ENCODE data around the gene LCN9.

Gene LCN9

GRCh38 chr9:135698236-135698635 is 35.1 kb downstream of the LCN9 start:
- TF ChIP-seq, protein P1, sequence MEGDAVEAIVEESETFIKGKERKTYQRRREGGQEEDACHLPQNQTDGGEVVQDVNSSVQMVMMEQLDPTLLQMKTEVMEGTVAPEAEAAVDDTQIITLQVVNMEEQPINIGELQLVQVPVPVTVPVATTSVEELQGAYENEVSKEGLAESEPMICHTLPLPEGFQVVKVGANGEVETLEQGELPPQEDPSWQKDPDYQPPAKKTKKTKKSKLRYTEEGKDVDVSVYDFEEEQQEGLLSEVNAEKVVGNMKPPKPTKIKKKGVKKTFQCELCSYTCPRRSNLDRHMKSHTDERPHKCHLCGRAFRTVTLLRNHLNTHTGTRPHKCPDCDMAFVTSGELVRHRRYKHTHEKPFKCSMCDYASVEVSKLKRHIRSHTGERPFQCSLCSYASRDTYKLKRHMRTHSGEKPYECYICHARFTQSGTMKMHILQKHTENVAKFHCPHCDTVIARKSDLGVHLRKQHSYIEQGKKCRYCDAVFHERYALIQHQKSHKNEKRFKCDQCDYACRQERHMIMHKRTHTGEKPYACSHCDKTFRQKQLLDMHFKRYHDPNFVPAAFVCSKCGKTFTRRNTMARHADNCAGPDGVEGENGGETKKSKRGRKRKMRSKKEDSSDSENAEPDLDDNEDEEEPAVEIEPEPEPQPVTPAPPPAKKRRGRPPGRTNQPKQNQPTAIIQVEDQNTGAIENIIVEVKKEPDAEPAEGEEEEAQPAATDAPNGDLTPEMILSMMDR (IDR thresholded peaks at IDR 0.05; ENCODE audit: low read length), result no peak
- TF ChIP-seq EZH2 (optimal IDR thresholded peaks at IDR 0.05; ENCODE audit: low read depth, low read length) (no peak), EZH2phosphoT487 (IDR thresholded peaks at IDR 0.05; ENCODE audit: low read length) (no peak)
- Histone ChIP-seq H3K9ac (ENCODE audit: low read length) (no peak overlapping the region), H4K20me1 (ENCODE audit: insufficient read depth, low read length) (no peaks in the 10 kb centered on the region), H3K36me3 (replicated peaks; ENCODE audit: insufficient read depth, low read length) (no peaks in the 10 kb centered on the region), H3K4me2 (ENCODE audit: low read depth, low read length) (no peak overlapping the region), H3K4me3 (ENCODE audit: low read length) (no peak overlapping the region), H3K4me1 (ENCODE audit: low read length) (no peaks in the 10 kb centered on the region), H3K27ac (ENCODE audit: low read length) (no peak overlapping the region), H3K9me3 (replicated peaks; ENCODE audit: insufficient read depth, low read length) (no peaks in the 10 kb centered on the region), H3F3A (ENCODE audit: insufficient read depth, low read length) (no peaks in the 10 kb centered on the region), H3K27me3 (replicated peaks; ENCODE audit: insufficient read depth, low read length) (peaks cover 93% of the 10 kb centered on the region), H3K9me2 (replicated peaks; ENCODE audit: insufficient read depth, low read length) (no peaks in the 10 kb centered on the region), H3K79me2 (ENCODE audit: low read length) (no peaks in the 10 kb centered on the region), H2AFZ (ENCODE audit: low read length) (peak overlapping the region; percentile 51)
- no peak for DNase-seq

- DNase-seq, result no peak
- H3K4me2 ChIP-seq (ENCODE audit: low read depth, low read length), result no peak overlapping the region
- TF ChIP-seq, protein P1 (IDR thresholded peaks at IDR 0.05; ENCODE audit: low read length), result no peak
- TF ChIP-seq EZH2phosphoT487 (IDR thresholded peaks at IDR 0.05; ENCODE audit: low read length) (no peak), EZH2 (optimal IDR thresholded peaks at IDR 0.05; ENCODE audit: low read depth, low read length) (no peak)
These were observed 35.7 kb downstream of the LCN9 start for GRCh38 chr9:135698767-135699166.

GRCh38 chr9:135699440-135699839 is 36.3 kb downstream of the LCN9 start, which contains the start of gene SOHLH1:
Gene SOHLH1 (minus strand): TSS chr9:135699481. CDS start chr9:135699467, 14 bp downstream.
- Histone ChIP-seq H3K9me2 (replicated peaks; ENCODE audit: insufficient read depth, low read length) (no peaks in the 10 kb centered on the region), H3K79me2 (ENCODE audit: low read length) (no peaks in the 10 kb centered on the region), H3K4me2 (ENCODE audit: low read depth, low read length) (no peak within 1 kb of the TSS), H3K27me3 (replicated peaks; ENCODE audit: insufficient read depth, low read length) (peaks cover 92% of the 10 kb centered on the region), H4K20me1 (ENCODE audit: insufficient read depth, low read length) (no peaks in the 10 kb centered on the region), H3K4me3 (ENCODE audit: low read length) (no peak within 1 kb of the TSS), H3K36me3 (replicated peaks; ENCODE audit: insufficient read depth, low read length) (no peaks in the 10 kb centered on the region), H3K9me3 (replicated peaks; ENCODE audit: insufficient read depth, low read length) (no peaks in the 10 kb centered on the region), H3F3A (ENCODE audit: insufficient read depth, low read length) (no peaks in the 10 kb centered on the region), H2AFZ (ENCODE audit: low read length) (peak within 1 kb of the TSS; percentile 51), H3K9ac (ENCODE audit: low read length) (no peak within 1 kb of the TSS), H3K4me1 (ENCODE audit: low read length) (no peaks in the 10 kb centered on the region), H3K27ac (ENCODE audit: low read length) (no peak within 1 kb of the TSS)
- TF ChIP-seq EZH2phosphoT487 (IDR thresholded peaks at IDR 0.05; ENCODE audit: low read length) (no peak), EZH2 (optimal IDR thresholded peaks at IDR 0.05; ENCODE audit: low read depth, low read length) (no peak)
- TF ChIP-seq, protein P1 (IDR thresholded peaks at IDR 0.05; ENCODE audit: low read length), result no peak
- no peak for DNase-seq

More at GRCh38 chr9:135698767-135699166, 35.7 kb downstream of the LCN9 start:
- Histone ChIP-seq H3K4me3 (ENCODE audit: low read length) (no peak overlapping the region), H3K4me1 (ENCODE audit: low read length) (no peaks in the 10 kb centered on the region), H3K9ac (ENCODE audit: low read length) (no peak overlapping the region), H2AFZ (ENCODE audit: low read length) (no peak overlapping the region), H3F3A (ENCODE audit: insufficient read depth, low read length) (no peaks in the 10 kb centered on the region), H3K9me3 (replicated peaks; ENCODE audit: insufficient read depth, low read length) (no peaks in the 10 kb centered on the region), H3K36me3 (replicated peaks; ENCODE audit: insufficient read depth, low read length) (no peaks in the 10 kb centered on the region), H3K79me2 (ENCODE audit: low read length) (no peaks in the 10 kb centered on the region), H4K20me1 (ENCODE audit: insufficient read depth, low read length) (no peaks in the 10 kb centered on the region), H3K9me2 (replicated peaks; ENCODE audit: insufficient read depth, low read length) (no peaks in the 10 kb centered on the region), H3K27me3 (replicated peaks; ENCODE audit: insufficient read depth, low read length) (peaks cover 93% of the 10 kb centered on the region), H3K27ac (ENCODE audit: low read length) (no peak overlapping the region)

All from MM.1S (cell line).